Ovary (tissue), 3 donors: ENCODE measurements around the gene IFNLR1.

ENCODE experiments used
- CTCF ChIP-seq, 3 donors: fragments of 450-650 bp in 2 of 3; fragments of 200-600 bp in 1 of 3; IDR thresholded peaks; one replicate each; pipeline versions ENCODE4 v1.5.1 to v1.8.0; 2016 to 2022; ENCODE audit warnings: antibody characterized with exemption in 3 of 3, mild to moderate bottlenecking in 1 of 3
- EP300 ChIP-seq: sonication (generic); formaldehyde crosslinking; IDR thresholded peaks from one replicate; pipeline ENCODE4 v1.6.1; 2017; ENCODE audit warnings: antibody characterized with exemption
- POLR2A ChIP-seq: fragments of 450-650 bp; IDR thresholded peaks from one replicate; pipeline ENCODE4 v1.6.1; 2017; ENCODE audit warnings: antibody characterized with exemption, mild to moderate bottlenecking, moderate library complexity
- donor health status: DM: no; HTN: no; CAD: no.

- TF ChIP-seq CTCF (IDR thresholded peaks at IDR 0.05) (no peak), POLR2A (no peak), EP300 (no peak)
Measured at GRCh38 chr1:24198766-24199165, 11.7 kb upstream of the IFNLR1 start.
